ENCODE measurements around the gene RLN1. TPM values are rescaled to one million over a fixed set of nuclear protein-coding genes. Genes with fewer than 3 reads are reported as not detected.

Gene RLN1
- total and polyA plus RNA-seq, 10 of the 15 experiments (the other 5 are each of a cell fraction or from before 2014, with no cell fraction given): 0.80 to 2.8 (median 1.9) TPM

GRCh38 chr9:5384436-5384835 is 44.8 kb upstream of the RLN1 start (continued):
- TF ChIP-seq, protein P1, sequence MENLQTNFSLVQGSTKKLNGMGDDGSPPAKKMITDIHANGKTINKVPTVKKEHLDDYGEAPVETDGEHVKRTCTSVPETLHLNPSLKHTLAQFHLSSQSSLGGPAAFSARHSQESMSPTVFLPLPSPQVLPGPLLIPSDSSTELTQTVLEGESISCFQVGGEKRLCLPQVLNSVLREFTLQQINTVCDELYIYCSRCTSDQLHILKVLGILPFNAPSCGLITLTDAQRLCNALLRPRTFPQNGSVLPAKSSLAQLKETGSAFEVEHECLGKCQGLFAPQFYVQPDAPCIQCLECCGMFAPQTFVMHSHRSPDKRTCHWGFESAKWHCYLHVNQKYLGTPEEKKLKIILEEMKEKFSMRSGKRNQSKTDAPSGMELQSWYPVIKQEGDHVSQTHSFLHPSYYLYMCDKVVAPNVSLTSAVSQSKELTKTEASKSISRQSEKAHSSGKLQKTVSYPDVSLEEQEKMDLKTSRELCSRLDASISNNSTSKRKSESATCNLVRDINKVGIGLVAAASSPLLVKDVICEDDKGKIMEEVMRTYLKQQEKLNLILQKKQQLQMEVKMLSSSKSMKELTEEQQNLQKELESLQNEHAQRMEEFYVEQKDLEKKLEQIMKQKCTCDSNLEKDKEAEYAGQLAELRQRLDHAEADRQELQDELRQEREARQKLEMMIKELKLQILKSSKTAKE (IDR thresholded peaks at IDR 0.05; ENCODE audit: low read depth, poor library complexity, severe bottlenecking): no peak
- TF ChIP-seq TCF12 (IDR thresholded peaks at IDR 0.05; ENCODE audit: low read depth, low read length): no peak
- no peak for TF ChIP-seq NFYA (IDR thresholded peaks at IDR 0.05; ENCODE audit: borderline replicate concordance, low read depth, low read length)

GRCh38 chr9:5382479-5382878 is 42.8 kb upstream of the RLN1 start:
- Histone ChIP-seq H3K9ac (ENCODE audit: control insufficient read depth, insufficient read depth, low read length) (no peak overlapping the region), H2AFZ (ENCODE audit: control insufficient read depth, low read depth, low read length) (no peak overlapping the region), H3K27ac (ENCODE audit: control insufficient read depth, insufficient read depth) (no peak overlapping the region), H3K27me3 (replicated peaks in 1 of 2; ENCODE audit: control insufficient read depth in 2 of 2, insufficient read depth in 2 of 2, low read length in 1 of 2) (no peaks in the 10 kb centered on the region), H3K9me3 (replicated peaks; ENCODE audit: control insufficient read depth, insufficient read depth, low read length) (no peaks in the 10 kb centered on the region; the same call in 2 of the 3 replicates), H3K4me2 (ENCODE audit: control insufficient read depth, insufficient read depth) (no peak overlapping the region), H4K20me1 (ENCODE audit: control insufficient read depth, insufficient read depth) (no peaks in the 10 kb centered on the region), H3K4me3 (no peak overlapping the region), H3K36me3 (ENCODE audit: control insufficient read depth in 2 of 2, insufficient read depth in 2 of 2, low read length in 1 of 2) (no peaks in the 10 kb centered on the region), H3K79me2 (ENCODE audit: control insufficient read depth, insufficient read depth, low read length) (no peaks in the 10 kb centered on the region), H3K4me1 (ENCODE audit: control insufficient read depth, insufficient read depth, low read length) (0 out of 2 replicates have a peak, but pooled peaks cover 3% of the 10 kb centered on the region)
- SMC1A ChIA-PET (ENCODE audit: uncharacterized antibody, unreplicated experiment): no interaction called here
- 10% methylated on average over 3 of the region's 3 CpGs for WGBS (ENCODE audit: insufficient coverage, insufficient replicate concordance, low lambda C conversion rate, missing lambda C conversion rate)
- ATAC-seq (peak; percentile 76), DNase-seq (ENCODE audit: low read depth, low spot score) (no peak), FAIRE-seq (peak; percentile 83)
- BruUV-seq (replicated peaks): no TSS peak
- POLR2A ChIA-PET: no interaction called here
- TF ChIP-seq POU2F2 (IDR thresholded peaks at IDR 0.05; ENCODE audit: borderline replicate concordance, low read depth, low read length): peak; percentile 48; the same call in 1 of the 3 replicates
- 0 out of 4 replicates have a peak, but pooled peaks of 1 of the 2 experiments have one; percentile 13 for TF ChIP-seq IKZF2 (IDR thresholded peaks at IDR 0.05)
- TF ChIP-seq ZNF207 (IDR thresholded peaks at IDR 0.05; ENCODE audit: borderline replicate concordance): no peak
- intact Hi-C loops (cut with micrococcal nuclease; ENCODE audit: unreplicated experiment) (no loop called here), in situ Hi-C loops (cut with MboI) (no loop called here)
- RAD21 ChIA-PET (ENCODE audit: unreplicated experiment): no interaction called here
- CTCF ChIA-PET: interaction anchor here (0.9 kb wide), 1 partner anchor 10 kb away, joined by 3 read pairs; no protein-coding TSS in a partner anchor
